GM19239 (cell line): ENCODE data around the gene PCMT1.
"Not testable (repeated sequence)": the region's sequence is repeated elsewhere in the genome, so short reads cannot be mapped to it uniquely, and the experiment has no call there.

ENCODE experiments used
- DNase-seq: peaks from one replicate; pipeline ENCODE4 v3.0.0; 2011; ENCODE audit warnings: low spot score; ENCODE audit not compliant: insufficient read length
- FAIRE-seq: peaks from 2 replicates; lab custom pipeline; 2011; peaks lifted over from hg19 to GRCh38; lab: Jason Lieb, UNC

The PCMT1 gene

DNA sequence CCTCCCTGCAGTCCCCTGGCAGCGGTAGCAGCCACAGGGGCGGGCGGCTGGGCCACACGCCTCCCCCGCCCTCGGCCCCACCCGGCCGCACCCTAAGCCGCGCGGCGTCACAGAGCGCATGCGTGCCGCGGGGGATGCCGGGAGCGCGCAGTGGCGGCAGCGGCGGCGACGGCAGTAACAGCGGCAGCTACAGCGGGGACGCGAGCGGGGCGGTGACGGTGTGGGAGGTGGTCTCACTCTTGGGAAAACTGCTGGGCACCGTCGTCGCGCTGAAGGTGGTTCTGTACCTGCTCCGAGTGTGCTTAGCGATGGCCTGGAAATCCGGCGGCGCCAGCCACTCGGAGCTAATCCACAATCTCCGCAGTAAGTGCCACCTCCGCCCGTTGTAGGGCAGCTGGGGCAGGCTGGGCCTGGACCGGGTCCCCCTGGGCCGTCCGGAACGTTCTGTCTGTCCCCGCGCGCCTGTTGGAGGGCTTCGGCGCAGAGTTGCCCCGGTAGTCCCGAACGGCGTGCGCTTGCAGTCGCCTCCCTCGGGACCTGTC is at the start of gene PCMT1:
TSS of gene PCMT1 (plus strand) at position 148 of the 542 bp plus-strand sequence. CDS start at position 309, 161 bp downstream.
- DNase-seq = peak; percentile 74
- FAIRE-seq = no peak

DNA sequence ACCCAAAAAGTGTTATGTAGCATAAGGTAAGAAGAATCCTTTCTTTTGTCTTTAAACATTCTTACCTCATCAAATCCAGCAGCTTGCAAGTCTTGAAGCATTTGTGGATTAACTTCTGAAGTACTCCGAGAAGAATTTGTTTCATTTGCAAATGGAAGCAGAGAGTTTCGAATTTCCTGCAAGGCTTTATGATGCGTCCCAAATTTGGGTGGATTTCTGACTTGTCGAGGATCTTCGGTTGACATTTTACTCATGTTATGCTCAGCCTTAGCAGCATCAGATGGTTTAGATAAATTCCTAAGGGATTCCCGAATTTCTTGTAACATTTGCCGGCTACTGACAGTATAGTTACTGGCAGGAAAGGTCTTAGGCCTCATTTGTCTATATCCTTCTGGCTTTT is 47.8 kb upstream of the PCMT1 start:
- DNase-seq (no peak), FAIRE-seq (no peak)

DNA sequence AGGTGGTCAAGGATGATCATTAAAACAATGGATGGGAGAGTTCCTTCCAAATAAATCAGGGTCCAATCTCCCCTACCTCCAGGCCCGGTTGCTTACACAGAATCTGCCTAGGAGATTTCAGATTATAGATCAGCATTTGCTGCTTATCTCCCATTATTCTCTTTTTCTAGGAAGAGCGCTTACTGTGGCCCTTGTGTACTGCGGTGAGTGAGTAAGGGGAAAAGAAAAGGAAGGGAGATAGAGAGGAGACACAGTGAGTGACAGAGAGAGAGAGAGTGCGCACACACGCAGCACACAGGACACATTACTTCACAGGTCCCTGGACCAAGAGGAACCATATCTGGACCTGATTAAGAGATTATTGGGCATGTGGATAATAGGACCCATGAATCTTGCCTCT is 37.8 kb upstream of the PCMT1 start:
- DNase-seq (no peak), FAIRE-seq (no peak)

DNA sequence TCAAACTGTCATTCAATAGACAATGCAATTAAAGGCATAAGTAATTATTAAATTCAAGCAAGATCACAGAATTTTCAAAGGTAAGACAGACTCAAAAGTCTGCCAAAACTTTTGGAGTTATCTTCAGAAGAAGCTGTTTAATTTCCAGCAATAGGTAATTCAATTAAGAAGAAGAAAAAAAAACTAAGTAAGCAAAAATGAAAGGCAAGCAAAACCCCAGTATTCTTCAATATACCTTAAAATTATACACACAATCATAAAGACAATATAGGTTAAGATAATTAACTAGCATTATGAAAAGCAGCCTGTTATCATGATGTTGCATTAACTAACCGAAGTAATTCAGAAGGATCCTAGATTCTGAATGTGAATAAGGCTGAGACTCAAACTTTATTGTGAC is 35.1 kb upstream of the PCMT1 start:
- no peak for FAIRE-seq
- DNase-seq = no peak

GRCh38 chr6:149716181-149716963 is 33.2 kb upstream of the PCMT1 start:
- no peak for DNase-seq
- FAIRE-seq = peak; percentile 58

- peak; percentile 42 for FAIRE-seq
- DNase-seq = no peak
These were observed 32.3 kb upstream of the PCMT1 start for GRCh38 chr6:149717255-149717587.

- DNase-seq (peak; percentile 80), FAIRE-seq (peak; percentile 59)
These were observed 31.7 kb upstream of the PCMT1 start, which contains the start of gene LATS1 for GRCh38 chr6:149717588-149718458. Gene LATS1, minus strand, starts transcription at chr6:149718101. Its CDS starts 15,975 bp downstream, at chr6:149702126.

- FAIRE-seq = no peak
- DNase-seq = no peak
These were observed 30.0 kb upstream of the PCMT1 start for GRCh38 chr6:149719531-149719930.

- no peak for DNase-seq
- no peak for FAIRE-seq
These were observed 26.3 kb upstream of the PCMT1 start for GRCh38 chr6:149723262-149723661.

- peak; percentile 18 for DNase-seq
- peak; percentile 75 for FAIRE-seq
These were observed 25.6 kb upstream of the PCMT1 start for GRCh38 chr6:149723771-149724417.

- DNase-seq (no peak), FAIRE-seq (no peak)
These were observed 23.8 kb upstream of the PCMT1 start for GRCh38 chr6:149725785-149726184.

GRCh38 chr6:149727793-149728498 is 21.6 kb upstream of the PCMT1 start:
- FAIRE-seq (no peak), DNase-seq (no peak)

DNA sequence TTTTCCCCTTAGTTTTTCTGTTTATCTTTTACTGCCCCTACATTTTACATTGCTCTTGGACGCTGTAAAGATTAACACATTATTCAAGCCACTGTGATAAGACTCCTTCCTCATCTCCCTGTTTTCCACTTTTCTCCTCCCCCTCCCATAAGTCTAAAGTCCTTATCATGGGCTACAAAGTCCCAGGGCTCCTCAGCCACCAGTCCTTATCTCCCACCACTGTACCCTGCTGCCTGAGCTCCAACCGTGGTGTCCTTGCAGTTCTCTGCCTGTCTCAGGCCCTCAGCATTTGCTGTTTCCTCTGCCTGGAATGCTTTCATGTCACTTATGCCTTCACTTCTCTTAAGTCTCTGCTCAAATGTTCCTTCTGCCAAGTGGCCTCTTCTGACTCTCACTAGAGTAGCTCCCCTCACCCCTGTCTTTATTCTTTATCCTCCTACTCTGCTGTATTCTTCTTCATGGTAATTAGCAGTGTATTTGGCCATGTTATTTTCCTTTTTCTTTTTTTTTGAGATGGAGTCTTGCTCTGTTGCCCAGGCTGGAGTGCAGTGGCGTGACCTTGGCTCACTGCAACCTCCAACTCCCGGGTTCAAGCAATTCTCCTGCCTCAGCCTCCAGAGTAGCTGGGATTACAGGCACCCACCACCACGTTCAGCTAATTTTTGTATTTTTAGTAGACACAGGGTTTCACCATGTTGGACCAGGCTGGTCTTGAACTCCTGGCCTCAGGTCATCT is 20.9 kb upstream of the PCMT1 start:
- no peak for DNase-seq
- FAIRE-seq = no peak

DNA sequence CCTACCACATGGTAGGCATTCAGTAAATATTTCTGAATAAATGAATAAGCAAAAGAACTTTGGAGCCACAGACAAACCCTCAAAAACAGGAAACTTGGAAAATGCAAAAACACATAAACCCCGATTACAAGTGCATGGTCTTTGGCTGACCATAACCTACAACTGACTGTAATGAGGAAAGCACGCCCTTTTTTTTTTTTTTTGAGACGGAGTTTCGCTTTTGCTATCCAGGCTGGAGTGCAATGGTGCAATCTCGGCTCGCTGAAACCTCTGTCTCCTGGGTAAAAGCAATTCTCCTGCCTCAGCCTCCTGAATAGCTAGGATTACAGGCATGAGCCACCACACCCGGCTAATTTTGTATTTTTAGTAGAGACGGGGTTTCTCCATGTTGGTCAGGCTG is 19.7 kb upstream of the PCMT1 start:
- no peak for DNase-seq
- no peak for FAIRE-seq

- DNase-seq (no peak), FAIRE-seq (no peak)
These were observed 16.3 kb upstream of the PCMT1 start for GRCh38 chr6:149733089-149733720.

GRCh38 chr6:149734915-149735314 is 14.6 kb upstream of the PCMT1 start:
- FAIRE-seq = no peak
- no peak for DNase-seq

- DNase-seq, FAIRE-seq: not testable (repeated sequence)
These were observed 4.3 kb upstream of the PCMT1 start for GRCh38 chr6:149745252-149745651.

DNA sequence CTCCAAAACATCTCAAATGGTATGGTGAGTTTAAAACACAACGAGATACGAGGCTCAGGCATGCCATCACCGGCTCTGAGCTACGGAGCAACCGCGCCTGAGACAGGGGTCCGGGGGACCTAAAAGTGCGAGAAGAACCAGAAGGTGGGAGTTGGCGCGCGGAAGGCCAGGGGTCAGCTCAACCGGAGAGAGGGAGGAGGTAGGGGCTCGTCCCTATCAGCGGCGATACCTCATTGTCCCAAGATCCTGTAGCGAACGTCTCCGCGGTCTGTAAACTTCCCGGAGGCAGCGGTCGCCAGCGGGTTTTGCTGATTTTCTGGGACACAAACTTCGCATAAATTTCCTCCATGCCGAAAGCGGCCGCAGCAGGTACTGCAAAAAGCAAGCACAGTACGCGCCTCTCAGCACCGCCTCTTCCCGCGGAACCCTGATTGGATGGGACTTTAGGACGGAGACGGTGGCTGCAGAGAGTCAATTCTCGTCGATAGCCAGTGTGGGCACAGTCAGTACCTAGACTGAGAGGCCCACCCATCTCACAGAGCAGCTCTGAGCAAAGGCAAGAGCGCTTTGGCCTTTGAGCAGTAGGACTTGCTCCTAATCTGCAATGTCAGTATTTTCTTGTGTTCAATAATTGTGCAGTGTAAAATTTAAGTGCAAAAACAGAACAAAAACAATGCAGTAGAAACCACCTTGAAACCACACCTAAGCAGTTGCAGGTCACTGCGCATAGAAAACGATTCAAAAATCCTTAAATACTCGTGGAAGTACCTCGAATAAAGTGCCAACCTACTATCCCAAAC is 3.2 kb upstream of the PCMT1 start, which contains the start of gene NUP43:
TSS of gene NUP43 (minus strand) at position 383 of the 800 bp plus-strand sequence. CDS start at position 349, 34 bp downstream.
- FAIRE-seq = peak; percentile 97

More for the DNA sequence above, 3.2 kb upstream of the PCMT1 start, which contains the start of gene NUP43:
- peak; percentile 66 for DNase-seq
